HepG2 (cell line): Measurements from ENCODE around the gene UBAP1L. TPM values are rescaled to one million over a fixed set of nuclear protein-coding genes. Genes with fewer than 3 reads are reported as not detected.
A peak's percentile ranks its signal among the peaks of the same experiment; 100 is the strongest.

ENCODE experiments used
- ATAC-seq: fragments of 200-7000 bp; cut with Tn5 transposase; 3 replicates; pipeline ENCODE4 v1.9.1; 2020; ENCODE audit warnings: mild to moderate bottlenecking, moderate library complexity
- BruUV-seq: library from RNA; stranded (reverse); fragments of 400-500 nt; replicated peaks from 2 replicates; lab custom pipeline; 2021; lab: Mats Ljungman, UMichigan
- CTCF ChIA-PET: fragments of 300-600 bp; formaldehyde crosslinking; extraction: SDS; loops from one replicate; lab custom pipeline; 2021; ENCODE audit warnings: low total read pairs, inconsistent platforms, low intra/inter-chr PET ratio; lab: Yijun Ruan, JAX
- POLR2A ChIA-PET: fragments of 350-600 bp; sonication (Branson Sonifier 250); formaldehyde crosslinking; loops from one replicate; lab custom pipeline; 2020; ENCODE audit warnings: antibody characterized with exemption, inconsistent platforms; lab: Yijun Ruan, JAX
- DNase-seq: peaks from one replicate; pipeline ENCODE4 v3.0.0-alpha.2; 2015; ENCODE audit warnings: low spot score
- FAIRE-seq: peaks from 3 replicates; lab custom pipeline; 2011; peaks lifted over from hg19 to GRCh38; lab: Jason Lieb, UNC
- H2AFZ ChIP-seq: one replicate; pipeline ENCODE4 v1.6.1; 2011; ENCODE audit warnings: low read length, inconsistent platforms
- H3K27ac ChIP-seq: fragments of 300-600 bp; 3 replicates; pipeline ENCODE4 v1.8.0; 2011; ENCODE audit warnings: mixed run types, mild to moderate bottlenecking, mixed read lengths, low read length, inconsistent platforms; ENCODE audit not compliant: insufficient read depth; ENCODE audit errors: extremely low read length
- H3K27me3 ChIP-seq, 2 experiments: fragments of 200-600 bp in 1 of 2; 2 replicates in 1 of 2; 3 replicates in 1 of 2; pipeline versions ENCODE4 v1.6.0 to v1.8.0; 2011; ENCODE audit warnings: low read length in 2 of 2, mild to moderate bottlenecking in 2 of 2, moderate library complexity in 2 of 2, inconsistent platforms in 1 of 2; ENCODE audit not compliant: insufficient read depth in 2 of 2, control insufficient read depth in 1 of 2
- H3K36me3 ChIP-seq, 2 experiments: fragments of 200-600 bp in 1 of 2; replicated peaks in 1 of 2; 2 replicates in 1 of 2; 3 replicates in 1 of 2; pipeline versions ENCODE4 v1.5.1 to v1.8.0; 2011; ENCODE audit warnings: low read length in 2 of 2, inconsistent platforms in 1 of 2; ENCODE audit not compliant: insufficient read depth in 2 of 2, control insufficient read depth in 1 of 2
- H3K4me1 ChIP-seq: 2 replicates; pipeline ENCODE4 v1.5.1; 2012; ENCODE audit warnings: low read length, inconsistent platforms; ENCODE audit not compliant: insufficient read depth
- H3K4me2 ChIP-seq: 2 replicates; pipeline ENCODE4 v1.6.0; 2011; ENCODE audit warnings: low read depth, low read length, inconsistent platforms
- H3K4me3 ChIP-seq, 3 experiments: fragments of 200-600 bp in 1 of 3; sonication (generic), shearing (Covaris generic) in 1 of 3; replicated peaks in 1 of 3; 2 replicates each; pipeline ENCODE4 v1.5.1; 2011 to 2016; ENCODE audit warnings: low read length in 3 of 3, inconsistent platforms in 2 of 3, low read depth in 2 of 3, mild to moderate bottlenecking in 2 of 3, control low read depth in 1 of 3, mixed read lengths in 1 of 3; ENCODE audit not compliant: insufficient read depth in 1 of 3
- H3K79me2 ChIP-seq: one replicate; pipeline ENCODE4 v1.6.1; 2011; ENCODE audit warnings: low read length, inconsistent platforms; ENCODE audit not compliant: insufficient read depth
- H3K9ac ChIP-seq: 2 replicates; pipeline ENCODE4 v1.6.0; 2011; ENCODE audit warnings: mild to moderate bottlenecking, low read depth, low read length, inconsistent platforms; ENCODE audit not compliant: insufficient read depth
- H3K9me3 ChIP-seq: 2 replicates; pipeline ENCODE4 v1.5.1; 2012; ENCODE audit warnings: mild to moderate bottlenecking, low read length
- H4K20me1 ChIP-seq: 2 replicates; pipeline ENCODE4 v1.6.0; 2011; ENCODE audit warnings: inconsistent platforms, mild to moderate bottlenecking, low read length, moderate library complexity; ENCODE audit not compliant: insufficient read depth
- BRD4 ChIP-seq: sonication (generic); formaldehyde crosslinking; IDR thresholded peaks from 2 replicates; pipeline ENCODE4 v1.4.0; 2020; ENCODE audit warnings: missing genetic modification reagents
- EEA1 ChIP-seq: sonication (generic); formaldehyde crosslinking; IDR thresholded peaks from 2 replicates; pipeline ENCODE4 v1.5.1; 2020; ENCODE audit warnings: mild to moderate bottlenecking, missing genetic modification reagents, borderline replicate concordance
- FOSL2 ChIP-seq: sonication (generic); formaldehyde crosslinking; IDR thresholded peaks from 2 replicates; pipeline ENCODE4 v1.4.0; 2020; ENCODE audit warnings: missing genetic modification reagents
- MYC ChIP-seq: sonication (generic); formaldehyde crosslinking; IDR thresholded peaks from 2 replicates; pipeline ENCODE4 v1.9.0; 2021; ENCODE audit warnings: missing genetic modification reagents, borderline replicate concordance
- SRF ChIP-seq: IDR thresholded peaks from 2 replicates; pipeline ENCODE4 v1.6.1; 2011; ENCODE audit warnings: mild to moderate bottlenecking, low read depth, low read length, moderate library complexity
- YEATS2 ChIP-seq: sonication (generic); formaldehyde crosslinking; IDR thresholded peaks from 2 replicates; pipeline ENCODE4 v1.4.0; 2020; ENCODE audit warnings: missing genetic modification reagents, borderline replicate concordance
- ZBTB40 ChIP-seq, 2 experiments: fragments of 450-650 bp in 1 of 2; sonication (generic) in 1 of 2; formaldehyde crosslinking in 1 of 2; IDR thresholded peaks; 2 replicates each; pipeline versions ENCODE4 v1.6.1 to v1.8.0; 2016 to 2022; ENCODE audit warnings: antibody characterized with exemption in 1 of 2, mild to moderate bottlenecking in 1 of 2, missing genetic modification reagents in 1 of 2
- ZKSCAN8 ChIP-seq: IDR thresholded peaks from 2 replicates; pipeline ENCODE4 v1.6.1; 2016; ENCODE audit warnings: borderline replicate concordance, missing genetic modification reagents, missing compliant biosample characterization
- ZNF549 ChIP-seq: sonication (generic); formaldehyde crosslinking; IDR thresholded peaks from 2 replicates; pipeline ENCODE4 v1.5.0; 2020; ENCODE audit warnings: missing genetic modification reagents
- ZNF572 ChIP-seq: sonication (generic); formaldehyde crosslinking; IDR thresholded peaks from 2 replicates; pipeline ENCODE4 v1.5.1; 2020; ENCODE audit warnings: mild to moderate bottlenecking, missing genetic modification reagents
- ZNF639 ChIP-seq: conservative IDR thresholded peaks from 2 replicates; pipeline ENCODE4 v1.6.1; 2018; ENCODE audit warnings: missing genetic modification reagents
- ZNF724P ChIP-seq: sonication (generic); formaldehyde crosslinking; IDR thresholded peaks from 2 replicates; pipeline ENCODE4 v1.8.0; 2022; ENCODE audit warnings: missing genetic modification reagents, borderline replicate concordance
- ZNF740 ChIP-seq: sonication (generic); formaldehyde crosslinking; IDR thresholded peaks from 2 replicates; pipeline ENCODE4 v1.4.0; 2020; ENCODE audit warnings: missing genetic modification reagents
- WGBS: methylation state at CpG from one replicate; pipeline ENCODE4 v1.1.6; 2017; ENCODE audit warnings: low lambda C conversion rate; 5-methylcytosine and 5-hydroxymethylcytosine counted together
- in situ Hi-C: cut with HindIII; loops from 2 replicates; pipeline ENCODE4 v1.10.0; 2017; ENCODE audit warnings: low pct_unique_long_range_greater_than_20kb; ENCODE audit not compliant: extremely low pct_ligation_motif_present
- intact Hi-C: fragments of 100-400 bp; cut with micrococcal nuclease; formaldehyde crosslinking; loops from one replicate; pipeline ENCODE4 v1.10.0; 2022; ENCODE audit not compliant: unreplicated experiment
- polyA plus RNA-seq, 8 experiments: library from polyadenylated mRNA; depleted of rRNA in 3 of 8; stranded (reverse) in 7 of 8; unstranded in 1 of 8; fragments of >200 nt; fragmentation: Illumina TruSeq in 4 of 8; extraction: Trizol in 4 of 8; gene quantifications; 2 replicates each; pipeline versions ENCODE4 v1.2.1 to v1.2.3, GENCODE V29; 2011 to 2016; ENCODE audit warnings: low read depth in 4 of 8, missing spikeins in 1 of 8, mixed read lengths in 1 of 8; ENCODE audit not compliant: insufficient read depth in 1 of 8
- total RNA-seq, 5 experiments: library from RNA; depleted of rRNA; stranded (reverse); fragments of >200 nt; fragmentation: Illumina TruSeq; extraction: Trizol; gene quantifications; 2 replicates each; pipeline ENCODE4 v1.2.3, GENCODE V29; 2016; ENCODE audit warnings: low read depth in 1 of 5

Gene UBAP1L
- total and polyA plus RNA-seq, 2 of the 13 experiments (the other 11 are each of a cell fraction or from before 2014, with no cell fraction given) = 0.86 to 1.4 TPM

- 22% methylated on average over 2 of the region's 5 CpGs for WGBS
- TF ChIP-seq ZBTB40 (IDR thresholded peaks at IDR 0.05) = no peak
- no peak for TF ChIP-seq ZBTB40 (CRISPR knock-in tag; IDR thresholded peaks at IDR 0.05)
- TF ChIP-seq FOSL2 = no peak
- no peak for TF ChIP-seq ZNF740 (CRISPR knock-in tag)
- no peak for TF ChIP-seq ZNF572 (CRISPR knock-in tag)
- TF ChIP-seq ZNF549 (CRISPR knock-in tag) = no peak
- no peak for TF ChIP-seq BRD4
- TF ChIP-seq EEA1 = no peak
- no peak for TF ChIP-seq SRF
- no peak for TF ChIP-seq YEATS2 (CRISPR knock-in tag)
- no peak for TF ChIP-seq ZKSCAN8 (CRISPR knock-in tag)
- no peak for TF ChIP-seq ZNF724P (CRISPR knock-in tag)
- TF ChIP-seq ZNF639 = no peak
- TF ChIP-seq MYC (CRISPR knock-in tag) = no peak
- Histone ChIP-seq H3K4me3 (no peak overlapping the region), H3K36me3 (no peaks in the 10 kb centered on the region), H4K20me1 (no peaks in the 10 kb centered on the region), H3K4me1 (peaks cover 77% of the 10 kb centered on the region), H3K27me3 (peaks cover 0 to 19% of the 10 kb centered on the region in 2 experiments; a peak in 2 of 5 replicates), H3K9me3 (no peaks in the 10 kb centered on the region), H3K79me2 (no peaks in the 10 kb centered on the region), H3K9ac (no peak overlapping the region), H3K27ac (no peak overlapping the region), H3K4me2 (no peak overlapping the region), H2AFZ (no peak overlapping the region)
- intact Hi-C loops = no loop called here
- BruUV-seq = no TSS peak
- in situ Hi-C loops = no loop called here
- FAIRE-seq (no peak), DNase-seq (no peak), ATAC-seq (peak; percentile 12; the same call in 2 of the 3 replicates)
- POLR2A ChIA-PET = interaction anchor here (0.6 kb wide), 1 partner anchor 16 kb away, joined by 4 read pairs; no protein-coding TSS in a partner anchor
- CTCF ChIA-PET = no interaction called here
Observed at GRCh38 chr15:65062726-65063125, 52.3 kb downstream of the UBAP1L start.
